Upper lobe of left lung (tissue), 4 donors: ENCODE results near the gene EPHA8.

Source experiments
- CTCF ChIP-seq, 6 experiments: fragments of 450-650 bp in 4 of 6; fragments of 200-600 bp in 2 of 6; sonication (generic) in 2 of 6; IDR thresholded peaks; one replicate each; pipeline ENCODE4 v1.5.1; 2016 to 2019; ENCODE audit warnings: antibody characterized with exemption in 6 of 6
- POLR2A ChIP-seq, 4 donors: fragments of 450-650 bp; IDR thresholded peaks; one replicate each; pipeline ENCODE4 v1.5.1; 2016 to 2017; ENCODE audit warnings: antibody characterized with exemption in 4 of 4, mild to moderate bottlenecking in 2 of 4
- POLR2AphosphoS5 ChIP-seq, 2 donors: sonication (generic); formaldehyde crosslinking; IDR thresholded peaks; one replicate each; pipeline ENCODE4 v1.5.1; 2017; ENCODE audit warnings: antibody characterized with exemption in 2 of 2

GRCh38 chr1:22550021-22550420 is 13.3 kb upstream of the EPHA8 start:
- TF ChIP-seq CTCF (IDR thresholded peaks at IDR 0.05) (no peak), POLR2AphosphoS5 (IDR thresholded peaks at IDR 0.05) (no peak), POLR2A (IDR thresholded peaks at IDR 0.05) (no peak)
